ENCODE measurements around the gene CYP4F22.

DNA sequence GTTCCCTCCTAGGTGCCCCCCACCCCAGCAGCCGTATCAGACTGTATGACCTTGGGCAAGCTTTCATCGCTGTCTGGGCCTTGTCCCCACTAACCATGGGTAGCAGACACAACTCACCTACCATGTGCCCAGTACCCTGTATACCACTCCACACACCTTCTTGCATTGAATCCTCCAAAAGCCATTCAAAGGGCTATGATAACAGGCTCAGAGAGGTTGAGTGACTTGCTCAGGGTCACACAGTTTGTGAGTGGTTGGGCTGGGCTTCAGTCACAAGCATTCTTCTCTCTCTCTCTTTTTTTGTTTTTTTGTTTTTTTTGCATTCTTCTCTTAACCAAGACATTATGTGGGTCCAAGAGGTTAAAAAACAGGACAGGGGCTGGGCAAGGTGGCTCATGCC, 46.6 kb upstream of the CYP4F22 start:
- TF ChIP-seq, protein P1, sequence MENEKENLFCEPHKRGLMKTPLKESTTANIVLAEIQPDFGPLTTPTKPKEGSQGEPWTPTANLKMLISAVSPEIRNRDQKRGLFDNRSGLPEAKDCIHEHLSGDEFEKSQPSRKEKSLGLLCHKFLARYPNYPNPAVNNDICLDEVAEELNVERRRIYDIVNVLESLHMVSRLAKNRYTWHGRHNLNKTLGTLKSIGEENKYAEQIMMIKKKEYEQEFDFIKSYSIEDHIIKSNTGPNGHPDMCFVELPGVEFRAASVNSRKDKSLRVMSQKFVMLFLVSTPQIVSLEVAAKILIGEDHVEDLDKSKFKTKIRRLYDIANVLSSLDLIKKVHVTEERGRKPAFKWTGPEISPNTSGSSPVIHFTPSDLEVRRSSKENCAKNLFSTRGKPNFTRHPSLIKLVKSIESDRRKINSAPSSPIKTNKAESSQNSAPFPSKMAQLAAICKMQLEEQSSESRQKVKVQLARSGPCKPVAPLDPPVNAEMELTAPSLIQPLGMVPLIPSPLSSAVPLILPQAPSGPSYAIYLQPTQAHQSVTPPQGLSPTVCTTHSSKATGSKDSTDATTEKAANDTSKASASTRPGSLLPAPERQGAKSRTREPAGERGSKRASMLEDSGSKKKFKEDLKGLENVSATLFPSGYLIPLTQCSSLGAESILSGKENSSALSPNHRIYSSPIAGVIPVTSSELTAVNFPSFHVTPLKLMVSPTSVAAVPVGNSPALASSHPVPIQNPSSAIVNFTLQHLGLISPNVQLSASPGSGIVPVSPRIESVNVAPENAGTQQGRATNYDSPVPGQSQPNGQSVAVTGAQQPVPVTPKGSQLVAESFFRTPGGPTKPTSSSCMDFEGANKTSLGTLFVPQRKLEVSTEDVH (IDR thresholded peaks at IDR 0.05; ENCODE audit: low read depth, partially characterized antibody), result no peak
- TF ChIP-seq ESRRA (IDR thresholded peaks at IDR 0.05; ENCODE audit: low read length), result no peak

All from GM12878 (cell line).